Ammon's horn (tissue), 1 donor: ENCODE measurements around the gene NDST1.
"Not testable (repeated sequence)": the region's sequence is repeated elsewhere in the genome, so short reads cannot be mapped to it uniquely, and the experiment has no call there.

Source experiments
- DNase-seq: peaks from one replicate; pipeline ENCODE4 v3.0.0-alpha.2; 2016; ENCODE audit warnings: low spot score

Gene NDST1

DNA sequence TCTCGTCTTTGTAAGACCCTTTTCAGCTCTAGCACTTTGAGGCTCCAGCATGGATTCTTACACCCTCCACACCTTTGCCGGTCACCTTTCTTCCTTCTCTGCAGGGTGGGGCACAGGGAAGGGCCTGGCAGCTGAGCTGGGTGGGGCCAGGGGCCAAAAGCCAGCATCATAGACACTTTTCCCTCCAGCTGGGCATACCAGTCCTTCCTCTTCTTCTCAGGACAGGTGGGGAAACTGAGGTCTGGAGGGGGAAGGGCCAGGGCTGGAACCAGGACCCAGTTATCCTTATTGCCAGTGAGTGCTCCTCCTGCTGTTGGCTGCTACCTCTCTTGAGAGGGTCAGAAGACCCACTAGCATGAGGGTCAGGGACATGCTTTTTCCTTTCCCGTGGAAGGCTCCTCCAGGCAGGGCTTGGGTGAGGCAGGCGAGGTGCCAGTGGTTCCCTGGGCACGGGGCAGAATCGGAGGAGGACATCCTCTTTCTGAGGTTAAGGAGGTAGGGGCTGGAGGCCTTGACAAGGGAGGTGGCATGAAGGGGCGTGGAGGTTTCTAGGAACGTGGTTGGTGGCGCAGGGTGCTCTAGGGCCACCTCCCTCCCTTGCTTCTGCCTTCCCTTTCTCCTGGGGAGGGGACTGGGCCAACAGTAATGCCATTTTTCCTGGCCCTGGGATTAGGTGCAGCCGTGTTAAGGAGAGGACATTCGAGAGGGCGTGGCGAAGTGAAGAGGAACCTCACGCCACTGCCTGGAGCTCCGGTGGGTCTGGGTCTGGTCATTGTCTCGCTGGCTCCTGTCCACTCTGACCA lies at the start of gene NDST1:
TSS of gene NDST1 (plus strand) at position 658 of the 803 bp plus-strand sequence. CDS start 13,124 bp downstream, outside the sequence.
- no peak for DNase-seq

GRCh38 chr5:150458802-150459557 lies 49.0 kb upstream of the NDST1 start:
- peak; percentile 58 for DNase-seq

GRCh38 chr5:150460781-150461180 lies 47.1 kb upstream of the NDST1 start:
- DNase-seq: no peak

GRCh38 chr5:150461231-150461630 lies 46.7 kb upstream of the NDST1 start:
- no peak for DNase-seq

GRCh38 chr5:150464554-150465012 lies 43.3 kb upstream of the NDST1 start:
- DNase-seq: no peak

- no peak for DNase-seq
Measured at GRCh38 chr5:150465927-150466326, 42.0 kb upstream of the NDST1 start.

DNA sequence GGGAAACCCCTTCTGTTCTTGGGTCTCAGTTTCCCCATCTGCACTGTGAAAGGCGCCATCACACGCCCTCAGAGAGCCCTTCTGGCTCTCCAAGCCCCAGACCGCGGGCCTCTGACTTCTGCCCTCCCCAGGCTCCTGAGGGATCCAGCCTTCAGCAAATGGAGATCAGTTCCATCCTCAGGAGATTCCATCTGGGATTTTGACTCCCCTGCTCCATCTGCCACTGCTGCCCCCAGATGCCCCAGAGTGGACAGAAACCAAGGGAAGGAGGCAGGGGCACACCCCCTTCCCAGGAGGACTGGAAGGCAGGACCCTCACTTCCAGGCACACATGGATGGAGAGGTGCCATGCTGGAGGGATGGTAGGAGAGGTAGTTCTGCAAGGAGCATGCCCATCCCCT lies 39.7 kb upstream of the NDST1 start:
- DNase-seq: no peak

GRCh38 chr5:150469718-150470469 lies 38.0 kb upstream of the NDST1 start:
- DNase-seq: no peak

GRCh38 chr5:150473673-150474358 lies 34.1 kb upstream of the NDST1 start:
- no peak for DNase-seq

DNA sequence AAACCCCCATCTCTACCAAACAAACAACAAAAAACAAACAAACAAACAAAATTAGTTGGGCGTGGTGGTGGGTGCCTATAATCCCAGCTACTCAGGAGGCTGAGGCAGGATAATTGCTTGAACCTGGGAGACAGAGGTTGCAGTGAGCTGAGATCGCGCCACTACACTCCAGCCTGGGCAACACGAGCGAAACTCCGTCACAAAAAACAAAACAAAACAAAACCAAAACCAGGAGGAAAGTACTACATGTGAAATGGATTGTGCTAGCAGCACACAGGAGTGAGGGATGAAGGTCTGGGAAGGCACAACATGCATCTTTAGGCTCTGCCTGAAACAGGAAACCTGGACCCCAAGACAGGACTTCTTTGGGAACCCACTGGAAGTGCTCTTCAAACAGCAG lies 31.4 kb upstream of the NDST1 start:
- DNase-seq: not testable (repeated sequence)

DNA sequence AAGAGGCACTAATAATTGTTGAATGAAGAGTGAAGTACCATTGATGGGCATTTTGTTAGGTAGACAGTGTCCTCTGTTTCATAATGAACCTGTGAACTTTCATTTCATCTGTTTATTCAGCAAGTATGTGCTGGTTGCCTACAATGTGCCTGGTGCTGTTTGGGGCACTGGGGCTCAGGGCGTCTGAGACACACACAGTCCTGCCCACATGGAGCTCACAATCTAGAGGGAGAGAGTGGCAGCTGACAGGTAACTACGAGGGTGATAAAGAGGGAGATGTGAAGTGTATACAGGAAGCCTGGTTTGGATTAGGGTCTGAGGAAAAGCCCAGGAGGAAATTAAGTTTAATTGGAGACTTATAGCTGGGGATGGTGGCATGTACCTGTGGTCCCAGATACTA lies 28.5 kb upstream of the NDST1 start:
- no peak for DNase-seq

DNA sequence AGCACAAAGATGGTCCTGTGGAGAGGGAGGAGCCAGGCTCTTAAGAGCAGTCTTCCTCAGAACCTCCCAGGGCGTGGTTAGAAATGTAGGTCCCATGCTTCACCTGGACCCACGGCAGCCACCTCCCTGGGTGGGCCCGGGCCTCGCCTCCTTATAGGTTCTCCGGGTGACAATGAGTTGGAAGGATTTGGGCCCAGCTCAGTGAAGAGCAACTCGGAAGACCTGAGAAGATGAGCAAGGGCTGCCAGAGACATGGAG lies 26.3 kb upstream of the NDST1 start:
- no peak for DNase-seq

- no peak for DNase-seq
Measured at GRCh38 chr5:150481972-150482406, 25.9 kb upstream of the NDST1 start.

- DNase-seq: no peak
Measured at GRCh38 chr5:150484964-150485692, 22.8 kb upstream of the NDST1 start.

GRCh38 chr5:150485693-150486401 lies 22.1 kb upstream of the NDST1 start:
- DNase-seq: no peak

GRCh38 chr5:150486402-150487198 lies 21.3 kb upstream of the NDST1 start:
- DNase-seq: peak; percentile 59

DNA sequence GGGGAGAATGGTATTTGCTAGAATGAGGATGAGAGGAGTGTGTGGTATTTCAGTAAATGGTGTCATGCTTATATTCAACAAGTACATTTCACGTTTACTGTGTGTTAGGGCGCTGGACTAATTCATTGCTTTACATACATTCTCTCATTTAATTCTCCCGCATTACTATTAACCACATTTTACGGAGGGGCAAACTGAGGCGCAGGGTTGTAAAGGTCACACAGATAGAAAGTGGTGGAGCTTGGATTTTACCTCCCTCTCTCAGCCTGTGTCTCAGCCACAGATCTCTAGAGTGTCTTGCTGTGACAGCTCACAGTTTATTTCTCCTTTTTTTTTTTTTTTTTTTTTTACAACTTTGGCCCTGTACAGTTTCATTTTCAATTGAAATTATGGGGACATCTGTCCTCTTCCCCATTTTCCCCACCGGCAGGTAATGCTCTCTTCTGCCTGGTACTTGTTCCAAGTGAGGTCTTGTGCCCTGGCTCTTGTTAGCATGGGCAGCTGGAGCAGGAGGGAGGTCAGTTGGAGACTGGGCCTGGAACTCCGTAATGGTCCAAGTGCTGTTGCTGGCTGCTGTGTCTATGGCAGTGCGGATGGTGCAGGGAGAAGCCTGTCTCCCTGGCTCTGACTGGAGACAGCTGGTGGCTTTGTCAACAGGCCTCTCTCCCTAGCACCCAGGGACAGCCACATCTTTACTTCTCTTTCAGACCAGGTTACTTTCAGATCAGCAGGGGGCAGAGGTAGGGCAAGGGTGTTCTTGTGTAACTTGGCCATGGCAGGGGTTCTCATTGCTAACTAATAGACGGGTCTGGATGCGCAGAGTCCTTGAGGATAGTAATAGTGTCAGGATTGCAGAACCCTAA lies 20.5 kb upstream of the NDST1 start:
- peak; percentile 82 for DNase-seq

GRCh38 chr5:150488519-150489359 lies 19.2 kb upstream of the NDST1 start:
- peak; percentile 71 for DNase-seq
